Limb (tissue), 2 donors: Measurements from ENCODE around the gene TLR9.
"Not testable (repeated sequence)": the region's sequence is repeated elsewhere in the genome, so short reads cannot be mapped to it uniquely, and the experiment has no call there.

Experiments used
- DNase-seq, 2 donors: peaks; one replicate each; pipeline ENCODE4 v3.0.0-alpha.2; 2016; ENCODE audit errors: extremely low spot score in 2 of 2

The TLR9 gene

GRCh38 chr3:52195291-52195597 lies 30.2 kb downstream of the TLR9 start:
- DNase-seq = no peak

- DNase-seq = no peak
Measured at GRCh38 chr3:52194485-52195290, 30.8 kb downstream of the TLR9 start.

- no peak for DNase-seq
Measured at GRCh38 chr3:52193065-52193464, 32.4 kb downstream of the TLR9 start.

GRCh38 chr3:52191663-52192062 lies 33.8 kb downstream of the TLR9 start:
- DNase-seq = no peak

- no peak for DNase-seq
Measured at GRCh38 chr3:52190294-52191074, 35.0 kb downstream of the TLR9 start.

GRCh38 chr3:52188556-52188955 lies 36.9 kb downstream of the TLR9 start:
- DNase-seq = no peak

GRCh38 chr3:52186729-52187128 lies 38.7 kb downstream of the TLR9 start:
- no peak for DNase-seq

GRCh38 chr3:52185837-52186236 lies 39.6 kb downstream of the TLR9 start:
- no peak for DNase-seq

- no peak for DNase-seq
Measured at GRCh38 chr3:52185311-52185710, 40.1 kb downstream of the TLR9 start.

GRCh38 chr3:52184690-52185089 lies 40.8 kb downstream of the TLR9 start:
- no peak for DNase-seq

- DNase-seq = no peak
Measured at GRCh38 chr3:52183786-52184445, 41.5 kb downstream of the TLR9 start.

- no peak for DNase-seq
Measured at GRCh38 chr3:52182691-52183090, 42.8 kb downstream of the TLR9 start.

GRCh38 chr3:52182196-52182595 lies 43.2 kb downstream of the TLR9 start:
- no peak for DNase-seq

- DNase-seq = no peak
Measured at GRCh38 chr3:52181543-52181942, 43.9 kb downstream of the TLR9 start.

GRCh38 chr3:52178537-52178936 lies 46.9 kb downstream of the TLR9 start:
- DNase-seq = no peak

GRCh38 chr3:52178126-52178525 lies 47.3 kb downstream of the TLR9 start:
- DNase-seq = not testable (repeated sequence)

- no peak for DNase-seq
Measured at GRCh38 chr3:52177701-52178042, 47.8 kb downstream of the TLR9 start.

- DNase-seq = no peak
Measured at GRCh38 chr3:52176951-52177700, 48.3 kb downstream of the TLR9 start.

GRCh38 chr3:52176180-52176752 lies 49.2 kb downstream of the TLR9 start:
- no peak for DNase-seq

- no peak for DNase-seq
Measured at GRCh38 chr3:52175416-52176179, 49.8 kb downstream of the TLR9 start.

- no peak for DNase-seq
Measured at GRCh38 chr3:52174896-52175295, 50.5 kb downstream of the TLR9 start.
